Breast epithelium (tissue), 4 donors: Measurements from ENCODE around the gene CA10. TPM values are rescaled to one million over a fixed set of nuclear protein-coding genes. Genes with fewer than 3 reads are reported as not detected.

Experiments used
- DNase-seq, 2 donors: peaks; one replicate each; pipeline ENCODE4 v3.0.0-alpha.2; 2019; ENCODE audit warnings: low spot score in 2 of 2
- H3K27ac ChIP-seq, 2 donors: fragments of 200-600 bp; sonication (generic) in 1 of 2; one replicate each; pipeline ENCODE4 v1.5.1; 2016 to 2019; ENCODE audit warnings: mild to moderate bottlenecking in 1 of 2
- H3K27me3 ChIP-seq, 2 donors: fragments of 200-600 bp; sonication (generic) in 1 of 2; one replicate each; pipeline versions ENCODE4 v1.5.1 to v1.6.0; 2017 to 2019; ENCODE audit warnings: control low read depth in 1 of 2, mild to moderate bottlenecking in 1 of 2
- H3K36me3 ChIP-seq: fragments of 200-600 bp; one replicate; pipeline ENCODE4 v1.5.1; 2019
- H3K4me1 ChIP-seq, 2 donors: fragments of 200-600 bp; sonication (generic); one replicate each; pipeline ENCODE4 v1.5.1; 2016 to 2019; ENCODE audit warnings: control low read depth in 1 of 2
- H3K4me3 ChIP-seq, 3 donors: fragments of 200-600 bp; sonication (generic); 1 replicate in 2 of 3; 2 replicates in 1 of 3; pipeline ENCODE4 v1.5.1; 2016 to 2019; ENCODE audit warnings: mild to moderate bottlenecking in 3 of 3, moderate library complexity in 2 of 3
- H3K9me3 ChIP-seq, 2 donors: fragments of 200-600 bp; sonication (generic) in 1 of 2; one replicate each; pipeline ENCODE4 v1.5.1; 2016 to 2019; ENCODE audit warnings: control low read depth in 1 of 2
- CTCF ChIP-seq, 3 donors: fragments of 450-650 bp; IDR thresholded peaks; one replicate each; pipeline ENCODE4 v1.5.1; 2016 to 2017; ENCODE audit warnings: antibody characterized with exemption in 3 of 3, mild to moderate bottlenecking in 3 of 3, moderate library complexity in 3 of 3
- POLR2A ChIP-seq: fragments of 450-650 bp; IDR thresholded peaks from one replicate; pipeline ENCODE4 v1.6.1; 2016; ENCODE audit warnings: antibody characterized with exemption, mild to moderate bottlenecking, moderate library complexity
- POLR2AphosphoS5 ChIP-seq, 3 donors: sonication (generic); formaldehyde crosslinking; IDR thresholded peaks; one replicate each; pipeline ENCODE4 v1.6.1; 2017; ENCODE audit warnings: antibody characterized with exemption in 3 of 3
- intact Hi-C: fragments of 100-400 bp; cut with DNase I; formaldehyde crosslinking; loops from one replicate; pipeline ENCODE4 v1.15.1; 2023; ENCODE audit warnings: low total_unique reads
- total RNA-seq, 3 donors: library from RNA; depleted of rRNA; stranded (reverse); fragments of >200 nt; gene quantifications; one replicate each; pipeline ENCODE4 v1.1.0, GENCODE V29; 2016

The CA10 gene
- total RNA-seq, 3 donors from 2014 or later, result not detected

- peaks cover 9 to 14% of the 10 kb centered on the region in 2 donors for H3K9me3 ChIP-seq
- TF ChIP-seq POLR2A (no peak), POLR2AphosphoS5 (IDR thresholded peaks at IDR 0.05) (no peak), CTCF (IDR thresholded peaks at IDR 0.05) (no peak)
- intact Hi-C loops, result no loop called here
Measured at GRCh38 chr17:51957786-51958185, 200.7 kb downstream of the CA10 start.

DNA sequence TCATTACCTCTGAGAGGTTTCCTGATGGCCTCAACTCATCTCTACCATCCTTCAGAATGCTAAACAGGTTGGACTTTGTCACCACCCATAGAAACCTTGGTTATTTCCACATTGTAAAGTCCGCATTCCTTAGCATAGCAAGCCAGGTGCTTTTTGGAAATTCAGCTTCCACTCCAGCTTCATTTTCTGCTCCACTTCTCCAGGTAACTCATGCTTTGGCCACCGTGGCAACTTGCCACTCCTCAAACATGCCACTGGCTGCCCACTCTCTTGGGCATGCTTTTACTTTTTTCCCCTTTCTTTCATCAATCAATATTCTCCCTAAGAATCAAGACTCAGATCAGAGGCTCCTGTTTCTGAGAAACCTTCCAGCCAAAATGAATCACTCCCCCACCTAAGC lies 203.3 kb downstream of the CA10 start:
- Histone ChIP-seq H3K36me3 (no peaks in the 10 kb centered on the region), H3K4me1 (no peaks in the 10 kb centered on the region), H3K9me3 (no peaks in the 10 kb centered on the region), H3K4me3 (no peak overlapping the region), H3K27me3 (no peaks in the 10 kb centered on the region), H3K27ac (no peak overlapping the region)
- no peak for DNase-seq
- no peak for TF ChIP-seq POLR2AphosphoS5 (IDR thresholded peaks at IDR 0.05)
- TF ChIP-seq CTCF (IDR thresholded peaks at IDR 0.05), result no peak
- TF ChIP-seq POLR2A, result no peak
- intact Hi-C loops, result no loop called here

More at GRCh38 chr17:51957786-51958185, 200.7 kb downstream of the CA10 start:
- Histone ChIP-seq H3K36me3 (no peaks in the 10 kb centered on the region), H3K4me3 (no peak overlapping the region), H3K27ac (no peak overlapping the region), H3K27me3 (no peaks in the 10 kb centered on the region), H3K4me1 (no peaks in the 10 kb centered on the region)
- DNase-seq, result no peak

- Histone ChIP-seq H3K4me3 (no peak overlapping the region), H3K9me3 (no peaks in the 10 kb centered on the region), H3K36me3 (no peaks in the 10 kb centered on the region), H3K27ac (no peak overlapping the region), H3K4me1 (no peaks in the 10 kb centered on the region), H3K27me3 (no peaks in the 10 kb centered on the region)
- DNase-seq, result no peak
- no peak for TF ChIP-seq POLR2AphosphoS5 (IDR thresholded peaks at IDR 0.05)
- no peak for TF ChIP-seq POLR2A
- intact Hi-C loops, result no loop called here
Measured at GRCh38 chr17:51954232-51954765, 204.2 kb downstream of the CA10 start.

- H3K9me3 ChIP-seq, result no peaks in the 10 kb centered on the region
- H3K4me3 ChIP-seq, result no peak overlapping the region
- no peaks in the 10 kb centered on the region for H3K4me1 ChIP-seq
- no peak for DNase-seq
- H3K27ac ChIP-seq, result no peak overlapping the region
- intact Hi-C loops, result no loop called here
- TF ChIP-seq CTCF (IDR thresholded peaks at IDR 0.05) (no peak), POLR2A (no peak), POLR2AphosphoS5 (IDR thresholded peaks at IDR 0.05) (no peak)
- no peaks in the 10 kb centered on the region for H3K27me3 ChIP-seq
- H3K36me3 ChIP-seq, result no peaks in the 10 kb centered on the region
Measured at GRCh38 chr17:51951741-51952140, 206.8 kb downstream of the CA10 start.

GRCh38 chr17:51948128-51948527 lies 210.4 kb downstream of the CA10 start:
- H3K9me3 ChIP-seq, result no peaks in the 10 kb centered on the region
- no peak for DNase-seq
- H3K27ac ChIP-seq, result no peak overlapping the region
- intact Hi-C loops, result no loop called here
- no peaks in the 10 kb centered on the region for H3K4me1 ChIP-seq
- H3K27me3 ChIP-seq, result no peaks in the 10 kb centered on the region
- no peak overlapping the region for H3K4me3 ChIP-seq
- TF ChIP-seq POLR2A (no peak), POLR2AphosphoS5 (IDR thresholded peaks at IDR 0.05) (no peak), CTCF (IDR thresholded peaks at IDR 0.05) (no peak)
- no peaks in the 10 kb centered on the region for H3K36me3 ChIP-seq
